Right lobe of liver (tissue), 4 donors: ENCODE data around the gene ZNF764.

ENCODE experiments used
- POLR2A ChIP-seq: fragments of 450-650 bp; IDR thresholded peaks from one replicate; pipeline ENCODE4 v1.6.1; 2017; ENCODE audit warnings: antibody characterized with exemption, mild to moderate bottlenecking
- TF ChIP-seq, protein P1 (sequence below), 4 donors: fragments of 200-600 bp in 3 of 4; fragments of 450-650 bp in 1 of 4; IDR thresholded peaks; one replicate each; pipeline versions ENCODE4 v1.5.1 to v1.8.0; 2016 to 2022; ENCODE audit warnings: antibody characterized with exemption in 4 of 4, mild to moderate bottlenecking in 2 of 4
- donor health status: DM: no; HTN: no; CAD: no.
- donor health status: DM: no; HTN: no; CAD: no.
- donor health status: DM: no; HTN: yes; CAD: no.

DNA sequence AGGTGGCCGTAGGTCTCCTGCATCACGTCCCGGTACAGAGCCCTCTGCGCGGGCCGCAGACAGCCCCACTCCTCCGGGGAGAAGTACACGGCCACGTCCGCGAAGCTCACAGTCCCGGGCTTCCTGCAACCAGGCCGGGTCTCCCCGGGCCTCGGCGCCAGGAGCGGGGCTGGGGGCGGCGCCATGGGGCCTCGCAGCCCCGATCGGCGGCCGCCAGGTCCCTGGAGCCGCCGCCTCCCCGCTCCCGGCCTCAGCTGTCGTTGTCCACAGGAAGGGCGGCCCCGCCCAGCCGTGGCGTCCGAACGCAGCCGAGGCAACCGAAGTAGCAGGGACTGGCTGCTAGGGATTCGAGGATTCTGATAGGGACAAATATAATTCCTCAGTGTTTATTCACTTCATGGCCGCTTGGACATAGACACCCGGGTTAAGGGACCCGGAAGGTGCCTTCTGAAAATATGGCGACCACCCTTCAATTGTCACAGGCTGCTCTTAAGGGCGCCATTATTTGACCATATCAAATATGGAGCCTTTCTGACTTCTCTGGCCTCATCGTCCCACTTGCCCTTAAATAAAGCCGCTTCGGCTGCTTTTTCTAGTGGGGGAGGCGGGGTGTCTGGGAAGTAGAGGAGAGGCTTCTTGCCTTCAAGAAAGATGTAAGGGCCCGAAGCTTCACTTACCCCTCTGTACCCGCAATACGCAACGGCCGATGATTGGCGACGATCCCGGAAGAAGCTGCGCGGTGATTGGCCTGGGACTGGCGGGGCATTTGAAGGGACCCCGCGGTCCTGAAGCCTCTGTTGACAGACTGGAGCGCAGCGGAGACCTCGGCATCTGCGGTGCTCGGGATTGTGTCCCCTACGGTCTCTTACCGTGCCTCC lies 13.5 kb upstream of the ZNF764 start, which contains the start of gene ZNF688:
- TF ChIP-seq, protein P1, sequence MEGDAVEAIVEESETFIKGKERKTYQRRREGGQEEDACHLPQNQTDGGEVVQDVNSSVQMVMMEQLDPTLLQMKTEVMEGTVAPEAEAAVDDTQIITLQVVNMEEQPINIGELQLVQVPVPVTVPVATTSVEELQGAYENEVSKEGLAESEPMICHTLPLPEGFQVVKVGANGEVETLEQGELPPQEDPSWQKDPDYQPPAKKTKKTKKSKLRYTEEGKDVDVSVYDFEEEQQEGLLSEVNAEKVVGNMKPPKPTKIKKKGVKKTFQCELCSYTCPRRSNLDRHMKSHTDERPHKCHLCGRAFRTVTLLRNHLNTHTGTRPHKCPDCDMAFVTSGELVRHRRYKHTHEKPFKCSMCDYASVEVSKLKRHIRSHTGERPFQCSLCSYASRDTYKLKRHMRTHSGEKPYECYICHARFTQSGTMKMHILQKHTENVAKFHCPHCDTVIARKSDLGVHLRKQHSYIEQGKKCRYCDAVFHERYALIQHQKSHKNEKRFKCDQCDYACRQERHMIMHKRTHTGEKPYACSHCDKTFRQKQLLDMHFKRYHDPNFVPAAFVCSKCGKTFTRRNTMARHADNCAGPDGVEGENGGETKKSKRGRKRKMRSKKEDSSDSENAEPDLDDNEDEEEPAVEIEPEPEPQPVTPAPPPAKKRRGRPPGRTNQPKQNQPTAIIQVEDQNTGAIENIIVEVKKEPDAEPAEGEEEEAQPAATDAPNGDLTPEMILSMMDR (IDR thresholded peaks at IDR 0.05): no peak
- peak; percentile 53 for TF ChIP-seq POLR2A
